GM12878 (cell line): ENCODE data around the gene C3. TPM values are rescaled to one million over a fixed set of nuclear protein-coding genes. Genes with fewer than 3 reads are reported as not detected.

Source experiments
- ATAC-seq: fragments of 200-7000 bp; cut with Tn5 transposase; 3 replicates; pipeline ENCODE4 v1.9.1; 2020; ENCODE audit warnings: mild to moderate bottlenecking, moderate library complexity
- BruUV-seq: library from RNA; stranded (reverse); fragments of 400-500 nt; replicated peaks from 2 replicates; lab custom pipeline; 2021; lab: Mats Ljungman, UMichigan
- CTCF ChIA-PET: fragments of 300-600 bp; sonication (Branson Sonifier 250); formaldehyde crosslinking; extraction: SDS; loops from one replicate; lab custom pipeline; 2021; ENCODE audit warnings: inconsistent platforms; lab: Yijun Ruan, JAX
- POLR2A ChIA-PET: fragments of 350-600 bp; formaldehyde crosslinking; extraction: SDS; loops from one replicate; lab custom pipeline; 2021; ENCODE audit warnings: inconsistent platforms; lab: Charles Lee
- RAD21 ChIA-PET: fragments of 300-600 bp; sonication (Branson Sonifier 250); formaldehyde crosslinking; loops from one replicate; lab custom pipeline; 2023; ENCODE audit warnings: antibody characterized with exemption; ENCODE audit not compliant: unreplicated experiment; lab: Charles Lee
- SMC1A ChIA-PET: fragments of 300-600 bp; sonication (Branson Sonifier 250); formaldehyde crosslinking; loops from one replicate; lab custom pipeline; 2023; ENCODE audit not compliant: unreplicated experiment, uncharacterized antibody; lab: Charles Lee
- DNase-seq: peaks from one replicate; pipeline ENCODE4 v3.0.0-alpha.2; 2011; ENCODE audit warnings: low read depth, low spot score
- FAIRE-seq: peaks from 3 replicates; lab custom pipeline; 2011; peaks lifted over from hg19 to GRCh38; lab: Jason Lieb, UNC
- H2AFZ ChIP-seq: 2 replicates; pipeline ENCODE4 v1.6.0; 2011; ENCODE audit warnings: low read depth, low read length, control low read depth; ENCODE audit not compliant: control insufficient read depth
- H3K27ac ChIP-seq: 2 replicates; pipeline ENCODE4 v1.5.1; 2011; ENCODE audit warnings: control low read depth; ENCODE audit not compliant: control insufficient read depth, insufficient read depth
- H3K27me3 ChIP-seq, 2 experiments: replicated peaks in 1 of 2; 2 replicates each; pipeline versions ENCODE4 v1.6.0 to v1.6.1; 2011; ENCODE audit warnings: low read length in 1 of 2; ENCODE audit not compliant: control insufficient read depth in 2 of 2, insufficient read depth in 2 of 2
- H3K36me3 ChIP-seq, 2 experiments: 2 replicates each; pipeline ENCODE4 v1.5.1; 2011; ENCODE audit warnings: low read length in 1 of 2; ENCODE audit not compliant: control insufficient read depth in 2 of 2, insufficient read depth in 2 of 2
- H3K4me1 ChIP-seq: 2 replicates; pipeline ENCODE4 v1.6.1; 2011; ENCODE audit warnings: mild to moderate bottlenecking, low read length, moderate library complexity, mixed read lengths; ENCODE audit not compliant: control insufficient read depth, insufficient read depth
- H3K4me2 ChIP-seq: 2 replicates; pipeline ENCODE4 v1.6.0; 2011; ENCODE audit warnings: control low read depth; ENCODE audit not compliant: control insufficient read depth, insufficient read depth
- H3K4me3 ChIP-seq: fragments of 200-600 bp; sonication (generic); 2 replicates; pipeline ENCODE4 v1.5.1; 2016
- H3K79me2 ChIP-seq: 2 replicates; pipeline ENCODE4 v1.6.0; 2011; ENCODE audit warnings: low read length; ENCODE audit not compliant: control insufficient read depth, insufficient read depth
- H3K9ac ChIP-seq: 2 replicates; pipeline ENCODE4 v1.8.0; 2011; ENCODE audit warnings: low read length, control low read depth, mixed read lengths; ENCODE audit not compliant: control insufficient read depth, insufficient read depth
- H3K9me3 ChIP-seq: replicated peaks from 3 replicates; pipeline ENCODE4 v1.5.1; 2011; ENCODE audit warnings: mild to moderate bottlenecking, low read length; ENCODE audit not compliant: control insufficient read depth, insufficient read depth
- H4K20me1 ChIP-seq: 2 replicates; pipeline ENCODE4 v1.6.0; 2011; ENCODE audit not compliant: control insufficient read depth, insufficient read depth
- ATF7 ChIP-seq: fragments of 450-650 bp; IDR thresholded peaks from 2 replicates; pipeline ENCODE4 v1.6.1; 2016; ENCODE audit warnings: low read depth, mild to moderate bottlenecking
- MTA2 ChIP-seq: fragments of 450-650 bp; IDR thresholded peaks from 2 replicates; pipeline ENCODE4 v1.6.1; 2016; ENCODE audit warnings: low read depth, mild to moderate bottlenecking, moderate library complexity
- NFYA ChIP-seq: IDR thresholded peaks from 2 replicates; pipeline ENCODE4 v1.6.1; 2011; ENCODE audit warnings: low read depth, mild to moderate bottlenecking, low read length, improper control_type of control experiment, borderline replicate concordance
- POLR2AphosphoS2 ChIP-seq: IDR thresholded peaks from 2 replicates; pipeline ENCODE4 v1.6.1; 2011; ENCODE audit warnings: low read depth, mild to moderate bottlenecking, low read length, improper control_type of control experiment, moderate library complexity
- SMAD5 ChIP-seq: IDR thresholded peaks from 2 replicates; pipeline ENCODE4 v1.6.1; 2016; ENCODE audit warnings: antibody characterized with exemption, low read depth
- SMARCA5 ChIP-seq: fragments of 450-650 bp; IDR thresholded peaks from 2 replicates; pipeline ENCODE4 v1.6.1; 2017; ENCODE audit warnings: mild to moderate bottlenecking
- SMC3 ChIP-seq: IDR thresholded peaks from 2 replicates; pipeline ENCODE4 v1.6.1; 2011; ENCODE audit warnings: low read length, improper control_type of control experiment, borderline replicate concordance
- TBL1XR1 ChIP-seq: IDR thresholded peaks from 2 replicates; pipeline ENCODE4 v1.6.1; 2012; ENCODE audit warnings: low read depth, low read length, improper control_type of control experiment
- ZBTB11 ChIP-seq: fragments of 450-650 bp; formaldehyde crosslinking; IDR thresholded peaks from 2 replicates; pipeline ENCODE4 v1.5.0; 2022; ENCODE audit warnings: mild to moderate bottlenecking, missing genetic modification characterization
- WGBS: methylation state at CpG from one replicate; pipeline ENCODE4 v1.1.6; 2016; ENCODE audit warnings: low lambda C conversion rate; ENCODE audit not compliant: insufficient replicate concordance, insufficient coverage; ENCODE audit errors: missing lambda C conversion rate; 5-methylcytosine and 5-hydroxymethylcytosine counted together
- in situ Hi-C: fragments of 300-500 bp; cut with MboI; formaldehyde crosslinking; loops from 9 replicates; pipeline ENCODE4 v1.14.3; 2018; ENCODE audit warnings: mixed read lengths
- intact Hi-C: fragments of 100-400 bp; cut with micrococcal nuclease; formaldehyde crosslinking; loops from one replicate; pipeline ENCODE4 v1.14.2; 2022; ENCODE audit not compliant: unreplicated experiment
- polyA plus RNA-seq, 11 experiments: library from polyadenylated mRNA; depleted of rRNA in 4 of 11; unstranded in 6 of 11; stranded (reverse) in 5 of 11; fragments of >200 nt; fragmentation: Nextera tagmentation in 4 of 11; fragmentation: Illumina TruSeq in 1 of 11; extraction: Ambion mirVana in 4 of 11; extraction: Trizol in 1 of 11; gene quantifications; 1 replicate in 1 of 11; 2 replicates in 10 of 11; pipeline versions ENCODE4 v1.2.1 to v1.2.3, GENCODE V29; 2011 to 2016; ENCODE audit warnings: inconsistent platforms in 2 of 11, missing spikeins in 2 of 11, low read depth in 1 of 11
- total RNA-seq, 4 experiments: library from RNA; depleted of rRNA in 3 of 4; stranded (reverse); fragments of >200 nt in 3 of 4; fragmentation: Illumina TruSeq in 1 of 4; extraction: Trizol in 1 of 4; gene quantifications; 2 replicates each; pipeline versions ENCODE4 v1.2.1 to v1.2.3, GENCODE V29; 2013 to 2021
- TF ChIP-seq, protein P1 (sequence below): IDR thresholded peaks from 2 replicates; pipeline ENCODE4 v1.6.1; 2011; ENCODE audit warnings: mild to moderate bottlenecking, low read depth, low read length, moderate library complexity; ENCODE audit not compliant: insufficient replicate concordance
- TF ChIP-seq, protein P2 (sequence below): fragments of 450-650 bp; formaldehyde crosslinking; IDR thresholded peaks from 2 replicates; pipeline ENCODE4 v1.4.0; 2020; ENCODE audit warnings: mild to moderate bottlenecking, moderate library complexity

The C3 gene
- total and polyA plus RNA-seq, 10 of the 15 experiments (the other 5 are each of a cell fraction or from before 2014, with no cell fraction given) = 0.20 to 6.7 (median 0.72) TPM

- Histone ChIP-seq H3K27ac (no peak overlapping the region), H3K9ac (no peak overlapping the region), H3K4me1 (peaks cover 32% of the 10 kb centered on the region), H3K4me3 (no peak overlapping the region), H3K9me3 (no peaks in the 10 kb centered on the region), H2AFZ (no peak overlapping the region), H3K79me2 (no peaks in the 10 kb centered on the region), H3K27me3 (no peaks in the 10 kb centered on the region), H3K36me3 (no peaks in the 10 kb centered on the region), H3K4me2 (no peak overlapping the region), H4K20me1 (no peaks in the 10 kb centered on the region)
- POLR2A ChIA-PET = interaction anchor here (0.5 to 1.3 kb wide), 2 partner anchors 9 to 25 kb away, joined by 3 read pairs; no protein-coding TSS in a partner anchor
- RAD21 ChIA-PET = no interaction called here
- in situ Hi-C loops = no loop called here
- no peak for ATAC-seq
- BruUV-seq = no TSS peak
- CTCF ChIA-PET = no interaction called here
- DNase-seq = no peak
- no peak for TF ChIP-seq SMARCA5
- TF ChIP-seq, protein P1, sequence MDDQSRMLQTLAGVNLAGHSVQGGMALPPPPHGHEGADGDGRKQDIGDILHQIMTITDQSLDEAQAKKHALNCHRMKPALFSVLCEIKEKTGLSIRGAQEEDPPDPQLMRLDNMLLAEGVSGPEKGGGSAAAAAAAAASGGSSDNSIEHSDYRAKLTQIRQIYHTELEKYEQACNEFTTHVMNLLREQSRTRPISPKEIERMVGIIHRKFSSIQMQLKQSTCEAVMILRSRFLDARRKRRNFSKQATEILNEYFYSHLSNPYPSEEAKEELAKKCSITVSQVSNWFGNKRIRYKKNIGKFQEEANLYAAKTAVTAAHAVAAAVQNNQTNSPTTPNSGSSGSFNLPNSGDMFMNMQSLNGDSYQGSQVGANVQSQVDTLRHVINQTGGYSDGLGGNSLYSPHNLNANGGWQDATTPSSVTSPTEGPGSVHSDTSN = no peak
- no peak for TF ChIP-seq TBL1XR1
- TF ChIP-seq SMC3 = no peak
- TF ChIP-seq, protein P2, sequence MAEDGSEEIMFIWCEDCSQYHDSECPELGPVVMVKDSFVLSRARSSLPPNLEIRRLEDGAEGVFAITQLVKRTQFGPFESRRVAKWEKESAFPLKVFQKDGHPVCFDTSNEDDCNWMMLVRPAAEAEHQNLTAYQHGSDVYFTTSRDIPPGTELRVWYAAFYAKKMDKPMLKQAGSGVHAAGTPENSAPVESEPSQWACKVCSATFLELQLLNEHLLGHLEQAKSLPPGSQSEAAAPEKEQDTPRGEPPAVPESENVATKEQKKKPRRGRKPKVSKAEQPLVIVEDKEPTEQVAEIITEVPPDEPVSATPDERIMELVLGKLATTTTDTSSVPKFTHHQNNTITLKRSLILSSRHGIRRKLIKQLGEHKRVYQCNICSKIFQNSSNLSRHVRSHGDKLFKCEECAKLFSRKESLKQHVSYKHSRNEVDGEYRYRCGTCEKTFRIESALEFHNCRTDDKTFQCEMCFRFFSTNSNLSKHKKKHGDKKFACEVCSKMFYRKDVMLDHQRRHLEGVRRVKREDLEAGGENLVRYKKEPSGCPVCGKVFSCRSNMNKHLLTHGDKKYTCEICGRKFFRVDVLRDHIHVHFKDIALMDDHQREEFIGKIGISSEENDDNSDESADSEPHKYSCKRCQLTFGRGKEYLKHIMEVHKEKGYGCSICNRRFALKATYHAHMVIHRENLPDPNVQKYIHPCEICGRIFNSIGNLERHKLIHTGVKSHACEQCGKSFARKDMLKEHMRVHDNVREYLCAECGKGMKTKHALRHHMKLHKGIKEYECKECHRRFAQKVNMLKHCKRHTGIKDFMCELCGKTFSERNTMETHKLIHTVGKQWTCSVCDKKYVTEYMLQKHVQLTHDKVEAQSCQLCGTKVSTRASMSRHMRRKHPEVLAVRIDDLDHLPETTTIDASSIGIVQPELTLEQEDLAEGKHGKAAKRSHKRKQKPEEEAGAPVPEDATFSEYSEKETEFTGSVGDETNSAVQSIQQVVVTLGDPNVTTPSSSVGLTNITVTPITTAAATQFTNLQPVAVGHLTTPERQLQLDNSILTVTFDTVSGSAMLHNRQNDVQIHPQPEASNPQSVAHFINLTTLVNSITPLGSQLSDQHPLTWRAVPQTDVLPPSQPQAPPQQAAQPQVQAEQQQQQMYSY (CRISPR knock-in tag) = no peak
- TF ChIP-seq POLR2AphosphoS2 = no peak
- no peak for TF ChIP-seq NFYA
- TF ChIP-seq SMAD5 = no peak
- TF ChIP-seq MTA2 = no peak
- no peak for TF ChIP-seq ATF7
- TF ChIP-seq ZBTB11 (CRISPR knock-in tag) = no peak
- SMC1A ChIA-PET = no interaction called here
- intact Hi-C loops = no loop called here
- no peak for FAIRE-seq
- WGBS = 77% methylated on average over 3 of the region's 3 CpGs
Measured at GRCh38 chr19:6719992-6720368, 470 bp downstream of the C3 start.
